Measurements from ENCODE around the gene ADD2. TPM values are rescaled to one million over a fixed set of nuclear protein-coding genes. Genes with fewer than 3 reads are reported as not detected.

ADD2 gene
- total and polyA plus RNA-seq, 4 donors, result 0.08 to 156 (median 0.16) TPM; not detected in 1

GRCh38 chr2:70658476-70658875, 109.5 kb downstream of the ADD2 start:
- 52% methylated on average over 2 of the region's 2 CpGs for WGBS
- peaks cover 0 to 13% (median 4%) of the 10 kb centered on the region in 4 donors for H3K27me3 ChIP-seq (ENCODE audit: control insufficient read depth in 4 of 4, insufficient read depth in 4 of 4, low read length in 3 of 4)
- H3K9ac ChIP-seq (ENCODE audit: low read depth in 1 of 2, low read length in 2 of 2), result no peak overlapping the region
- no peak for DNase-seq (ENCODE audit: low spot score)
- no peaks in the 10 kb centered on the region for H3K4me1 ChIP-seq (ENCODE audit: control insufficient read depth in 4 of 4, insufficient read depth in 4 of 4, low read length in 3 of 4)
- H3K4me3 ChIP-seq (ENCODE audit: low read depth in 1 of 3, low read length in 3 of 3), result no peak overlapping the region
- TF ChIP-seq RAD21 (IDR thresholded peaks at IDR 0.05) (no peak), RXRA (IDR thresholded peaks at IDR 0.05) (no peak), CTCF (IDR thresholded peaks at IDR 0.05; ENCODE audit: low read depth, low read length, missing input control) (no peak), FOXA1 (IDR thresholded peaks at IDR 0.05) (no peak), YY1 (IDR thresholded peaks at IDR 0.05) (no peak), TAF1 (conservative IDR thresholded peaks at IDR 0.05) (no peak), EGR1 (IDR thresholded peaks at IDR 0.05; ENCODE audit: low read depth in 2 of 2) (no peak), JUND (IDR thresholded peaks at IDR 0.05) (no peak), GABPA (IDR thresholded peaks at IDR 0.05 in 1 of 2, conservative IDR thresholded peaks at IDR 0.05 in 1 of 2) (no peak), ATF3 (IDR thresholded peaks at IDR 0.05) (no peak), HNF4G (IDR thresholded peaks at IDR 0.05) (no peak), NR2F2 (IDR thresholded peaks at IDR 0.05) (no peak), SP1 (IDR thresholded peaks at IDR 0.05) (no peak), HNF4A (conservative IDR thresholded peaks at IDR 0.05) (no peak), FOXA2 (IDR thresholded peaks at IDR 0.05) (no peak)
- TF ChIP-seq, protein P1, sequence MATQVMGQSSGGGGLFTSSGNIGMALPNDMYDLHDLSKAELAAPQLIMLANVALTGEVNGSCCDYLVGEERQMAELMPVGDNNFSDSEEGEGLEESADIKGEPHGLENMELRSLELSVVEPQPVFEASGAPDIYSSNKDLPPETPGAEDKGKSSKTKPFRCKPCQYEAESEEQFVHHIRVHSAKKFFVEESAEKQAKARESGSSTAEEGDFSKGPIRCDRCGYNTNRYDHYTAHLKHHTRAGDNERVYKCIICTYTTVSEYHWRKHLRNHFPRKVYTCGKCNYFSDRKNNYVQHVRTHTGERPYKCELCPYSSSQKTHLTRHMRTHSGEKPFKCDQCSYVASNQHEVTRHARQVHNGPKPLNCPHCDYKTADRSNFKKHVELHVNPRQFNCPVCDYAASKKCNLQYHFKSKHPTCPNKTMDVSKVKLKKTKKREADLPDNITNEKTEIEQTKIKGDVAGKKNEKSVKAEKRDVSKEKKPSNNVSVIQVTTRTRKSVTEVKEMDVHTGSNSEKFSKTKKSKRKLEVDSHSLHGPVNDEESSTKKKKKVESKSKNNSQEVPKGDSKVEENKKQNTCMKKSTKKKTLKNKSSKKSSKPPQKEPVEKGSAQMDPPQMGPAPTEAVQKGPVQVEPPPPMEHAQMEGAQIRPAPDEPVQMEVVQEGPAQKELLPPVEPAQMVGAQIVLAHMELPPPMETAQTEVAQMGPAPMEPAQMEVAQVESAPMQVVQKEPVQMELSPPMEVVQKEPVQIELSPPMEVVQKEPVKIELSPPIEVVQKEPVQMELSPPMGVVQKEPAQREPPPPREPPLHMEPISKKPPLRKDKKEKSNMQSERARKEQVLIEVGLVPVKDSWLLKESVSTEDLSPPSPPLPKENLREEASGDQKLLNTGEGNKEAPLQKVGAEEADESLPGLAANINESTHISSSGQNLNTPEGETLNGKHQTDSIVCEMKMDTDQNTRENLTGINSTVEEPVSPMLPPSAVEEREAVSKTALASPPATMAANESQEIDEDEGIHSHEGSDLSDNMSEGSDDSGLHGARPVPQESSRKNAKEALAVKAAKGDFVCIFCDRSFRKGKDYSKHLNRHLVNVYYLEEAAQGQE (IDR thresholded peaks at IDR 0.05), result no peak
- TF ChIP-seq, protein P2, sequence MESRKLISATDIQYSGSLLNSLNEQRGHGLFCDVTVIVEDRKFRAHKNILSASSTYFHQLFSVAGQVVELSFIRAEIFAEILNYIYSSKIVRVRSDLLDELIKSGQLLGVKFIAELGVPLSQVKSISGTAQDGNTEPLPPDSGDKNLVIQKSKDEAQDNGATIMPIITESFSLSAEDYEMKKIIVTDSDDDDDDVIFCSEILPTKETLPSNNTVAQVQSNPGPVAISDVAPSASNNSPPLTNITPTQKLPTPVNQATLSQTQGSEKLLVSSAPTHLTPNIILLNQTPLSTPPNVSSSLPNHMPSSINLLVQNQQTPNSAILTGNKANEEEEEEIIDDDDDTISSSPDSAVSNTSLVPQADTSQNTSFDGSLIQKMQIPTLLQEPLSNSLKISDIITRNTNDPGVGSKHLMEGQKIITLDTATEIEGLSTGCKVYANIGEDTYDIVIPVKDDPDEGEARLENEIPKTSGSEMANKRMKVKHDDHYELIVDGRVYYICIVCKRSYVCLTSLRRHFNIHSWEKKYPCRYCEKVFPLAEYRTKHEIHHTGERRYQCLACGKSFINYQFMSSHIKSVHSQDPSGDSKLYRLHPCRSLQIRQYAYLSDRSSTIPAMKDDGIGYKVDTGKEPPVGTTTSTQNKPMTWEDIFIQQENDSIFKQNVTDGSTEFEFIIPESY (IDR thresholded peaks at IDR 0.05), result no peak
- TF ChIP-seq, protein P3, sequence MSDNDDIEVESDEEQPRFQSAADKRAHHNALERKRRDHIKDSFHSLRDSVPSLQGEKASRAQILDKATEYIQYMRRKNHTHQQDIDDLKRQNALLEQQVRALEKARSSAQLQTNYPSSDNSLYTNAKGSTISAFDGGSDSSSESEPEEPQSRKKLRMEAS (IDR thresholded peaks at IDR 0.05), result no peak
- H3K27ac ChIP-seq (ENCODE audit: low read depth in 1 of 2, low read length in 2 of 2), result no peak overlapping the region
- no peaks in the 10 kb centered on the region for H3K9me3 ChIP-seq (ENCODE audit: control insufficient read depth in 4 of 4, low read length in 3 of 4)
- no peaks in the 10 kb centered on the region for H3K36me3 ChIP-seq (ENCODE audit: control insufficient read depth in 4 of 4, insufficient read depth in 3 of 4, low read depth in 1 of 4, low read length in 3 of 4)

All from liver (tissue), 9 donors.